Suppressor macrophage treated with lipopolysaccharide for 1 hour (primary cell): ENCODE results near the gene SYCP3.
"Not testable (repeated sequence)": the region's sequence is repeated elsewhere in the genome, so short reads cannot be mapped to it uniquely, and the experiment has no call there.

Experiments
- DNase-seq, 3 donors: peaks; one replicate each; pipeline ENCODE4 v3.0.0-alpha.2; 2020 to 2022

The SYCP3 gene

DNA sequence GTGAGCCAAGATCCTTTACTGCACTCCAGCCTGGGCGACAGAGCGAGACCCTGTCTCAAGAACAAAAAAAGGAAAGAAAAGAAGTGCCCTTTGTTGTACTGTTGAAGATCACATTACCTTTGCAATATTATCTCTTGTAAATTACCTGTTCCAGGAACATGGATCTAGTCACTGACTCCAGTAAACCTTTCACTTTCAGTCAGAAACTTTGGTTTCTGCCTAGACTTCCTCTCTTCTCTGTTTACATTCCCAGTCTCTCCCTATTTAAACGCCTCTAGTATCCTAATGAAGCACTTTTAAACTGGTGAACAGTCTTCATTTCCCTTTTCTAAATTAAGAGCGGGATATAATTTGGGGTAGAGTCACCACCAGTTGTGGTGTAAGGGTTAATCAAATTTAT, 29.0 kb downstream of the SYCP3 start:
- DNase-seq: no peak

DNA sequence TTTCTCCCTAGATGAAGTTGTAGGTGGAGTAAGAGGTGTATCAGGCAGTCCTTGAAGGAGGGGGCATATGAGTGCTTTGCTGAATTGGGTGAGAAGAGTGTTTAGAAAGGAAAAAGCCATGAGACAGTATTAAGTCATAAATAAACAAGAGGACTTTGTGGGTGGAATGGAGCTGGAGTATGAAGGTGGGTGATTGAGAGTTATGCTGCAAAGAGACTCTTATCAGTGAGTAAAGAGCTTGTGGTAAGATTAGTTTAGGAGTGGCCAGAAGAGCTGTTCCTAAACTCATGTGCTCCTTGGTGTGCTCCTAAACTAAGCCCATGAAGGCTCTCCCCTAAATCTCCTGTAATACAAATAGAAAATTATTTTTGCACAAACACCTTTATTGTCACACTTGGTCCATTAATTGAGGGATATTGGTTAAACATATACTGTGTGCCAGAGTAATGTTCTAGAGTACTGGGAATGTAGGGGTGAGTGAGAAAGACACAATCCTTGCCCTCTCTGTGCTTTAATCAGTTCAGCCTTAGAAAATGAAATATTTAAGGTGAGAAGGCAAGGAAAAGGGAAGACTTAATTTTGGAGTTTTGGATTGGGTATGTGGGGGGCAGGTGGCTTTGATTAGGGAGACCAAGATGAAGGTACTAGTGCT, 32.0 kb downstream of the SYCP3 start:
- no peak for DNase-seq

DNA sequence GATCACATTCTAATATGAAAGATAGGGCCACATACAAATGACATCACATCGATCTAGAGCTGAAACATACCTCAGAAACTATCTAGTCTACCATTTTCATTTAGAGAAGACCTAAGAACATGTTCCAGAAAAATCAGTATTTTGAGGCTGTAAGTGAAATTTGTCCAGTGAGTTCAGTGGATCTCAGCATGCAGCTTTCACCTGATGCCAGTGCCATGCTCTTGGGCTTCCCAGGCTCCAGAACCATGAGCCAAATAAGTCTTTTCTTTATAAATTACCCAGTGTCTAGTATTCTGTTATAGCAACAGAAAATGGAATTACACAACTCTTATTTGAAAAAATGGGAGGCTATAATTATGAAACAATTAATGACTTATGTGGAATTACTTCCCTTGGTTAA, 32.9 kb downstream of the SYCP3 start:
- DNase-seq: no peak

DNA sequence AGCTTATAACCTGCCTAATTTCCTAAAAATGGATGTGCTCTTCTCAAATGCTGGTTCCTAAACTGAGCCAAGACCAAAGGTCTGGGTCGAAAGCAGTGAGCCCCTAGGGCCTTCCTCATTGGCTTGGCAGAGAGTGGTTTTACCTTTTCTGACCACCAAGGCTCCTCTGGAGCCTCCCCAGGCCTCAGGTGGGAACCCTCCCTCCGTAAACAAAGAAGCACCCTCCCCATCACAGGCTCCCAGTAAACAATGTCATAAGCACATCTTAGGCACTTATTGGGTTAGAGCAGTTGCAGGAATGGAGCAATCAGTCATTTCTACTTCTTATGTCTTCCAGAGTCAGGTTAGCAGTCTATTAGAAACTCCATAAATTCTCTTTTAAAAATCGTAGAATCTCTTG, 35.8 kb downstream of the SYCP3 start:
- DNase-seq: no peak

DNA sequence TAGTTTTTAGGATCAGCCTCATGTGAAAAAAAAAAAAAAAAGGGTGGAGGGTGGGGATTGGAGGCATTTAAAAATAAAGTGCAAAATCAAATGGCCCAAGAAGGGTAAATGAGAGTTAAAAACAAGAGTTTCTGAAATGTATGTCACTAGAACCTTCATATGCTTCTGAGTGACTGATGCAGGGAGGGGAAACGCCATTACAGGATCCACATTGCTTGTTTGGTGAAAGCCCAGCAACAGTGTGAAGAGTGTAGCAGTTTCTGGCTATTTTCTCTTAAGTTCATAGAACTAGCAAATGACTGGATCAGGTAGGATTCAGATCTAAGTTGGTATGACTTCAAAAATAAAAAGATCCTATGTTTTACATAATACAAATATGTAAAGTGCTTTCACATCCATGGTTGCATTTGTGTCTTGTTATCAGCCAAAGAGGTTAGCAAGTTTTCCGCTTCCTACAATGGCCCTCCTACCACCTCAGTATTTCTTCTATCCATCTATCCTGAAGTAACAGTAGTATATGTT, 38.9 kb downstream of the SYCP3 start:
- no peak for DNase-seq

DNA sequence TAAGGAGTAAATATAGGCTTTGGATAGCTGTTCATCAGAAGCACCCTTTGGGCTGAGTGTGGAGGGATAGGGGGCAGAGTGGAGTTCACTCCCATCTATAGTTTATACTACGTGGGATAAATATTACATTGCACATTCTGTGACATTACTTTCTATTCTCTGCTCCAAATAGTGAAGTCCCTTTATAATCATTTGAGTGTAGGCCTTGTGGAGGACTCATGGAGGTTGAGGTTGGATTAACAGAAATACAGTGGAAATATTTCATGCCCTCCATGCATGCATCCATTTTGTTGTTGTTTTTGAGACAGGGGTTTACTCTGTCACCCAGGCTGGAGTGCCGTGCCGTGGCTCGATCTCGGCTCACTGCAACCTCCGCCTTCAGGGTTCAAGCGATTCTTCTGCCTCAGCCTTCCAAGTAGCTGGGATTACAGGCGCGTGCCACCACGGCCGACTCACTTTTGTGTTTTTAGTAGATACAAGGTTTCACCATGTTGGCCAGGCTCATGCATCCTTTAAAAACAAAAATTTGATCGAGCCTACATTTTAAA, 40.4 kb downstream of the SYCP3 start:
- peak; percentile 19 to 31 (median 21) for DNase-seq

DNA sequence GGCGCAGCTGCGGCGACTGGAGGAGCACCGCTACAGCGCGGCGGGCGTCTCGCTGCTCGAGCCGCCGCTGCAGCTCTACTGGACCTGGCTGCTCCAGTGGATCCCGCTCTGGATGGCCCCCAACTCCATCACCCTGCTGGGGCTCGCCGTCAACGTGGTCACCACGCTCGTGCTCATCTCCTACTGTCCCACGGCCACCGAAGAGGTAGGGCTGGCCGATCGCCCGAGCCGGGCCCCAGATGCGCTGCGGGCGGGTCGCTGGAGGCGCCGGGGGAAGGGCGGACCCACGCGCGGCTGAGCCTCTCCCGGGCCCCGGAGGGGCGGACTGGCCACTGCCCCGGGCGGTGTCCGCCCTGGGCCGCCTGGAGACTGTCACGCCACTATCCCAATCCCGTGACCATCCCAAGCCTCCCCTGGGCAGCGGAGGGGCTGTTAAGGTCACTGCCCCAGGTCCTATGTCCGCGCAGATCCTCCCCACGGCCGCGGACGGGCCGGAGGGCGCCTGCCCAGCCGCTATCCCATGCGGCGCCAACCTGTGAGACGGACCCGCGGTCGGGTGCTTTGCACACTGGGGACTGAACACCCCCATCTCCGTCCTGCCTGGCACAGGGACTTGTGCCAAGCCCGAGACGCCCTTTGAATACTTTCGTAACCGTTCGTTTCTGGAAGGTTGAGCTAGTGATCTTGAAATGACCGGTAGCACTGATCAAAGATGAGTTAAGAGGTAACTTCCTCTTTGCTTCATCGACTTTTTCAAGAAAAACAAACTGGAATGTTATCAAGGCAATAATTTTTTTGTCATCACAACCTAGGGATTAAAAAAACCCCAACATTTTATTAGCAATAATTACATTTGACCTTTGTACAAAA, 41.1 kb downstream of the SYCP3 start:
- peak; percentile 38 to 61 (median 43) for DNase-seq

DNA sequence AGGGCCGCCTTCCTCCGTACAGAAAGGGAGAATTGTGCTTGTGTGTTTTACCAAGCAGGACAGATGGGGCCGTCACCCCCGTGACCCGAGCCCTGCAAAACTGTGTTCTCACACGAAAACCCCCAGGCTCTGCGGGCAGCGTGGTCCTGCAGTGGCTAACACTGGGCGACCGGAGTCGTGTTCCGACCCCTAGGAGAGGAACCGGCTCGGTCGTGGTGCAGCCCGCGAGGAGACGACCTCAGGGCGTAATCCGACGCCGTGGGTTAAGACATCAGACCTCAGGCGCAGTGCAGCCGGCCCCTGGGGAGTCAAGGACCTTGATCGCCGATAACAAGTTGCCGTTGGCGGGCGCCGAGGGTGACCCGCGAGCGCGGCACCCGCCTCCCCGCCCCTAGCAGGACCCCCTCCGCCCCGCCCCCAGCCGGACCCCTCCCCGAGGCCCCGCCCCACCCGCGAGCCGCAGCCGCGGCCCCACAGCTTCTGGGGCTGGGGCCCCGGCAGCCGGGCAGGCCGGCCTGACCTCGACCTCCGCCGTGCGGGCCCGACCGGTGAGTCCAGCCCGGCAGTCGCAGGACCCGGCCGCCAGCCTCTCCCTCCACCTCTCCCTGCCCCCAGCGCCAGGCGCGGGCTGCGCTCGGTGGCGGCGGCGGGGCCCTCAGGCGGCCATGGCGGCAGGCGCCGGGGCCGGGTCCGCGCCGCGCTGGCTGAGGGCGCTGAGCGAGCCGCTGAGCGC, 41.9 kb downstream of the SYCP3 start, which contains the start of gene CHPT1:
TSS of gene CHPT1 (plus strand) at position 444 of the 733 bp plus-strand sequence. CDS start at position 666, 222 bp downstream.
- DNase-seq: peak; percentile 50 to 78 (median 62)

DNA sequence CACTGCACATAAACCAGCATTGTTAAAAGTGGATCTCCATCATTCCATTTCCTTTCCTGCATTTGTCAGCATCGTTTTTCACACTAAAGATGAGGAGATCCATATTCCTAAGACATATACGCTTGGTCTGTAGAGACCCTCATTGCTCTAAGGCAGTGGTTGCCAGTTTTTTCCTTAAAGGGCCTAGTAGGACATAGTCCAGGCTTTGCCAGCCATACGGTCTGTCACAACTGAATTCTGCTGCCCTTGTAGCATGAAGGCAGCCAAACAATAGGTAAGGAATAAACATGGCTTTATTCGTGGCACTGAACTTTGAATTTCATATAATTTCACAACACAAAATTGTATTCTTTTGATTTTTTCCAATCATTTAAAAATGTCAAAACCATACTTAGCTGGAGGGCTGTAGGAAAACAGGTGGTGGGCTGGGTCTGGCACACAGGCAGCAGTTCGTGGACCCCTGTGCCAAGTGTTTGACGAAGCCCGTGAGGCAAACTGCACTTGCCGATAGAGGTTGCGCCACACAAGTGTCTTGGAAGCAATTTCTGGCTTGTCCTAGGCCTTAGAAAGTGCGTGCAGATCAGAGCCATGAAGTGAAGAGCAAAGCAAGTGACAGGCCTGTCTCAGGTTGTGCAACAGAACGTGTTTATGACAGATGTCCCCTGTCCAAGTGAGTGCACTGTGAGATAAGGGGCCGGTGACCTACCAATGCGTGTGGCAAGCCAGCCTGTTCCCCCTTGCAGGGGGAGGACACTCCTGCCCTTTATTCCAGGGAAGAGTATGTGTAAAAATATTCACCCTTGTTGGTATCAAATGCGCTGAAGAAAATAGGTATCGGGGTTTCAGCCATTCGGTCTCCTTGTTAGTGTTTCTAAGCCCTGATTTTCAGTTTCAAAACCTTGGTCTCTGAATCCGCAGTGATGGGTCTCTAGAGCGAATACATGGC, 42.7 kb downstream of the SYCP3 start:
- peak; percentile 32 to 34 (median 33) for DNase-seq

DNA sequence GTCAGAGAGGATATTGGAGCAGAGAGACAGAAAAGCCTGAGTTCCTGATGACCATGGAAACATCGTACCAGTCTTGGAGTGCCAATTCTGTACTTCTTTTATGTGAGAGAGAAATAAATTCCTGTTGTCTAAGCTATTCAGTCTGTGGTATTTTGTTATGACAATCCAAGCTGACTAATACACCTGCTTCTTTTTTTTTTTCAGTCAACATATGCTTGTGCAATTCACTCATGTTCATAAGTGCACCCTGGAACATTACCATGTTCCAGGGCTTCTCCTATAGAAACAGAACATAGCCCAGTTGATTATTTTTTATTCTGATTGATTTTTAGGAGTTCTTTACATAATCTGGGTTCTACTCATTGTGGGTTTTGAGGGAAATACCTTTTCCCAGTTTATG, 43.6 kb downstream of the SYCP3 start:
- peak in 1 of 3 donors; percentile 22 for DNase-seq

DNA sequence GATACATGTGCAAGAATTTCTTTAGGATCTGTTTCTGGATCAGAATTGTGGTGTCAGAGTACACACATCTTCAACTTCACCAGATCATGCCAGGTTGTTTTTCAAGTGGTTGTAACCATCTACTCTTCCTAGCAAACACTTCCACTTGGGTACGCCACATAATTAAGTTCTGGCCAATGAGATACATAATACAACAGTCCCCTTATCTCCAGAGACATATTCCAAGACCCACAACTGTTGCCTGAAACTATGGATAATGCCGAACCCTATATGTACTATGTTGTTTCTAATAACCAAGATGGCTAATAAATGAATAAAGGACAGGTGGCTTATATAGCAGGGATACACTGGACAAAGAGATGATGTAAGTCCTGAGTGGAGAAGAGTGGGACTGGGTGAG, 44.3 kb downstream of the SYCP3 start:
- no peak for DNase-seq

DNA sequence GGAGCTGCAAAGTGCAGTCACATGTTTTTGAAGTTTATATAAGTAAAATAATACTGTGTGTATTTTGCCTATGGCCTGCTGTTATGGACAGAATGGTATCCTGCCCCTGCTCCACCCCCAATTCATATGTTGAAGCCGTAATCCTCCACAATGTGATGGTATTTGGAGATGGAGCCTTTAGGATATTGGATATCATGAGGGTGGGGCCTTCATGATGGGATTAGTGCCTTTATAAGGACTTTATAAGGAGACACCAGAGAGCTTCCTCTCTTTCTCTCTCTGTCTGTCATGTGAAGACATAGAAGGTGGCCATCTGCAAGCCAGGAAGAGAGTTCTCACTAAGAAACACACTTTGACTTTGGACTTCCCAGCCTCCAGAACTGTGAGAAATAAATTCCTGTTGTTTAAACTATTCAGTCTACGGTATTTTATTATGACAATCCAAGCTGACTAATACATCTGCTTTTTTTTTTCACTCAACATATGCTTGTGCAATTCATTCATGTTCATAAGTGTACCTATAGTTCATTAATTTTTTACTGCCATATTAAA, 44.9 kb downstream of the SYCP3 start:
- DNase-seq: no peak

DNA sequence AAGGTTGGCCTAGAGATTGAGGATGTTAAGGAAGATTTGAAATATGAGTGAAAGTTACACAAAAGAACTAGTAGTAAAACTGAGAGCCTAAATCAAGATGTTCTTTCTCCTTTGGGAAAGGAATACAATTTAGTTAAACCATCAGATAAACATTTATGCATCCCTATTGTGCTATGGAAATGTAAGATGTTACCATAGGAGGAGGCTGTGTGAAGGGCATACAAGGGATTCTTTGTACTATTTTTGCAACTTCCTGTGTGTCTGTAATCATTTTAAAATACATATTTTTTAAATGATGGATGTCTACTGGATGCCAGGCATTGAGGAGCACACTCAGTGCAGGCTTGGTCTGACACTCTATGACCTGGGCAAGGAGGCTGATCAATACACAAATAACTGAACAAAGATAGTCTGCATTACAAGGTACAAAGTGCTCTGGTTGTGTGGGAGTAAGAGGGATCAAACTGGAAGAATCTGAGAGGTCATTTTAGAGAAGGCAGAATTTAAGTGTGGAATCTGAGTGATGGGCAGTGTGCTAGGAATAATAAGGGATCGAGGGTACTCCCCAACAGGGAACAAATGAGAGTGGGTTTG, 47.7 kb downstream of the SYCP3 start:
- DNase-seq: no peak

DNA sequence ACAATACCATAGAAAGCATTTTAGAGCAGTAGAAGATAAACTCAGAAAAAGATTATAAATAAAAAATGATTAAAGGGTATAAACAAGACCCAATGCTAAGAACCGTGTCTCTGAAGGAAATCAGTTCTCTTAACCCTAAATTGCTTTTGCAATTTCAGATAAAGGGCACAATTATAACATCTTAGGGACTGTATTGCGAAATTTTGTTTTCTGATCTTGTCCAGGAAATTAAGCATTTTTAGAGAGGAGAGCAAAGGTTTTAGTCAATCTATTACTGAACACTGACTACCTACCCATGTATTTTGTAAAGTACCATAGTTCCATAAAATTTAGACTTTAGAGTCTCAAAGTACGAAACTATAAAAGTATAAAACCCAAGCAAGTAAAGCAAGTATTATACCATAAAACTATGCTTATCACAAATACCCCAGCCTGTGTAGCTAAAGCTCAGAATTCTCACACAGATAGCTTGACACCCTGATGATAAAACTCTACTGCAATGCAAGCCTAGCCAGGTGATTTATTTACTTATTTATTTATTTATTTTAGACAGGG, 48.6 kb downstream of the SYCP3 start:
- no peak for DNase-seq

DNA sequence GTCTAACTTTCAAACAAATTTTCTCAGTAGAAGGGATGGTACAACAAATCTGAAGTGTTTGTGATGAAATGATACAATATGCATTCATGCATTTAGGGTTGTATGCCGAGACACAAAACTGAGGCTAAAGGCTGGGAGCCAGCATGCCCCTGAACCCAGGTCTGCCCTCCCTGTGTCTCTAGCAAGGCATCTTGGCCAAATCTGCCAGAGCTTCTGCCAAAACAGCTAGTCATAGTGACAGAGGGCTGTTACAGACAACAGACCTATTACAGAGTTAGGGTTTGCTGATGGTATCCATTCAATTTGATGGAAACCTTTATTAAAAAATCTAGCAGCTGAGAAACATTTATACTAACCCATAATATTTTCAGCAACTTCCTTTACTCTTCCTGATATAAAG, 53.1 kb downstream of the SYCP3 start:
- no peak for DNase-seq

DNA sequence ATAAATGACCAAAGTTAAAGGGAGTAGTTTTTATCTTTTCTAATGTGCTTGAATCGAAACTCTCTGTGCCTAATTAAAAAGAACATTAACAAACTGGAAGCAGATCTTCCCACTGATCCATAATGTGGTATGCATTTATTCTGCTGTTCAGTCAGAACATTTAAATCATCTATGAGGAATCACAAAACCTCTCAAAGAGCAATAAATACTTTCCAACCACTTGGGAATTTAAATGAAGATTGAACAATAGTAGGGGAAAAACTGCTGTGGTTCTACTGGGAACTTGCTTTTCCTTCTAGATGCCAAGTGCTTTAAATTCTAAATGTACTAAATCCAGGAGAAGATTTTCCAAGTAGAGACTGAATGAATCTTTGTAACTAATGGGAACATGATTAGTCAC, 54.2 kb downstream of the SYCP3 start:
- no peak for DNase-seq

DNA sequence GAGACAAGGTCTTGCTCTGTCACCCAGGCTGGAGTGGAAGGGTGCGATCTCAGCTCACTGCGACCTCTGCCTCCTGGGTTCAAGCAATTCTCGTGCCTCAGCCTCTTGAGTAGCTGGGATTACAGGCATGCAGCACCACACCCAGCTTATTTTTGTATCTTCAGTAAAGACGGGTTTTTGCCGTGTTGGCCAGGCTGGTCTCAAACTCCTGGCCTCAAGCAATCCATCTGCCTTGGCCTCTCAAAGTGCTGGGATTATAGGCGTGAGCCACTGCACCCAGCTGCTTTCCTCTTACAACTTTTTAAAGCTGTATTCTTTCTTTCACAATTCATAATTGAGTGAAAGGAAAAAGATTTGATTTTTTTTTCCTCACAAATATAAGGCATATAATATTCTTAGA, 57.6 kb downstream of the SYCP3 start:
- DNase-seq: not testable (repeated sequence)

DNA sequence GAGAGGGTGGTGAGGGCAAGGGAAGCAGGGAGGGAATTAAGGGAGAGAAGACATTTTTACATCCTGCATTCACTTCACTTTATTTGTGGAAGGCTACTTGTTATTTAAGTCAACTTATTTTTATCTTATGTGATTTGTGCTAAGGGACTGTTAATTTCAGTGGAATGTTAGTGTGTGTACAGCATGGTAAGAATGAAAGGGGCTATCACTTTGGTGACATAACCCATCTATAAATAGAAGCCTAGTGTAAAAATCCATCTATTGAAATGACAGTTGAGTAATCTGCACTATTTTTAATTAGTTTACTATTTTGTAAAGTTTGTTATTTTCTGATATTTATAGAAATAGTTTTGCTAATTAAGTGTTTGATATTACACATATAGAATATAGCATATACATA, 58.6 kb downstream of the SYCP3 start:
- no peak for DNase-seq

DNA sequence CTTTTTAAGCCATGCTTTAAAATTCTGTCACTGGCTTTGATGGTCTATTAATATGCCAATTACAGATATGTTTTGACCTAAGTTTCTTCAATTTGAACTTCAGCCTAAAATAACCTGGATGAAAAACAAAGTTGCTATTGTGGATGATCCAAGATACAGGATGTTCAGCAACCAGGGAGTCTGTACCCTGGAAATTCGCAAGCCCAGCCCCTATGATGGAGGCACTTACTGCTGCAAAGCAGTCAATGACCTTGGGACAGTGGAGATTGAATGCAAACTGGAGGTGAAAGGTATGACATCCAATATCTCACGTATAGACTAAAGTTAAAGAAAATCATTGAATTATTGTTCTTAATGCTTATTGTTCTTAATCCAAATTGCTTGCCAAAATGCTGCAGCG, 59.0 kb downstream of the SYCP3 start:
- no peak for DNase-seq
